ENCODE data around the gene F8A3. TPM values are rescaled to one million over a fixed set of nuclear protein-coding genes. Genes with fewer than 3 reads are reported as not detected.
A peak's percentile ranks its signal among the peaks of the same experiment; 100 is the strongest.
"Not testable (repeated sequence)": the region's sequence is repeated elsewhere in the genome, so short reads cannot be mapped to it uniquely, and the experiment has no call there.

The F8A3 gene
- total RNA-seq = 1 to 10 TPM in 2 of 3 donors, under 1 TPM in 1; 0.49 to 6.0 (median 5.0) TPM
- long read RNA-seq, donor 1, transcript F8A3-201 (1 exons, 1,759 nt) = major isoform, 33 of 33 reads
- long read RNA-seq, donor 1, partial matches to known transcripts = 0 of 33 reads
- long read RNA-seq, donor 1, other reads (novel, unspliced or antisense) = 0 of 33 reads
- long read RNA-seq, donor 2 = 0 reads

DNA sequence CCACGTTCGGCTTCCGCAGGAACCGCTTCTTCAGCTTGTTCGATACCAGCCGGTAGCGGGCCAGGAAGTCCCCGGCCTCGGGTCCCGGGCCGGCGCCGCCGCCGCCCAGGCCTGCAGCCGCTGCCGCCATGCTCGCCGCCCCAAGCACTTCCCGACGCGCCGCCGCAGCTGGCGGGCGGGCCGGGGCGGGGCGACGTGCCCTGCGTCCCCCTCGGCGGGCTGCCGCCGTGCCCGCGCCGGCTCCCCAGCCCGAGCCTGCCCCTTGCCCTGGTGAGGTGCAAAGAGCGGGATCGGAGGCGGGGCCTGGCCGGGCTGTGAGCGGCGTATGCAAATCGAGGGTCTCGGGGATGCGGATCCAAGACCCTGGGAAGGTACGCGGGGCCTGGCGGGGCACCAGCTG lies at the start of gene F8A3:
Gene F8A3 (minus strand): TSS at position 150 of the 400 bp plus-strand sequence. CDS start 20 bp downstream, at position 130.
- DNase-seq; H3K9me3 ChIP-seq; H3K36me3 ChIP-seq (ENCODE audit: low read depth); intact Hi-C loops (cut with DNase I, micrococcal nuclease); H3K4me1 ChIP-seq (ENCODE audit: low read depth); H3K4me3 ChIP-seq: not testable (repeated sequence)
- peak; percentile 92 for ATAC-seq

DNA sequence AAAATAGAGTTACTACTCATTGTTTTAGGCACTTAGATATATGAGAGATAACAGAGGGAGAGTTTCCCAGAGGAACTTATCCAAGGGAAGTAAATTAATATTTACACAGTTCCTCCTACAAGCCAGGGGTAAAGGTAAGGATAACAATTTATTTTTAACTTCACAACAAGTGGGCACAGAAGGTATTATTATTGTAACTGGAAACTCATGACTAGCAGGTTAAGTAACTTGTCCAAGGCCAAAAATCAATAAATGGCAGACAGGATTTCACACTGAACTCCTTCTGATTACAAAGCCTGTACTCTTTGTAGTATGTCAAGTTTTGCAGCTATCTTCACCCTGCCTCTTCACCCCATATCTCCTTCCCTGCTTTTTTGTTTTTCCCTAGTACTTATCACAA lies 46.9 kb upstream of the F8A3 start:
- H3K4me1 ChIP-seq (ENCODE audit: low read depth) = no peaks in the 10 kb centered on the region
- intact Hi-C loops (cut with DNase I, micrococcal nuclease) = no loop called here
- TF ChIP-seq CTCF (IDR thresholded peaks at IDR 0.05) = no peak
- H3K36me3 ChIP-seq (ENCODE audit: low read depth) = no peaks in the 10 kb centered on the region
- no peaks in the 10 kb centered on the region for H3K9me3 ChIP-seq
- DNase-seq = no peak
- H3K4me3 ChIP-seq = no peak overlapping the region
- ATAC-seq = no peak

DNA sequence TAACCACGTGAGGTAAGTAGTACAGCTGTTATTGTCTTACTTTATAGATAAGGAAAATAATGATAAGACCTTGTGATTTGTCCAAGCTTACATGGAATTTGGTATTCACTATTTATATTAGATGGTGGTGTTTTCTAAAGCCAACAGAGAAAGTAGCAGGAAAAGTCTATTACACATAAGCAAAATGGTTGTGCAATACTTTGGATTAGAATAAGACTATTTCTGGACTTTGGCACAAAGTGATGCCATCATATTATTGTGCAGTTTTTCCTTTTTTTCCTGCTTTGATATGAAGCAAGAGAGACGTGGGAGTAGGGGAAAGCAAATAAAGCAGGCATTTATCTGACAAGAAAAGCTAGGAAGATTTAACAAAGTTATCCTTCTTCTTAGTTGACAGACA lies 36.7 kb upstream of the F8A3 start:
- intact Hi-C loops (cut with DNase I, micrococcal nuclease); ATAC-seq; H3K9me3 ChIP-seq; H3K4me1 ChIP-seq (ENCODE audit: low read depth); DNase-seq; H3K36me3 ChIP-seq (ENCODE audit: low read depth); H3K4me3 ChIP-seq: not testable (repeated sequence)

- ATAC-seq; intact Hi-C loops (cut with DNase I, micrococcal nuclease); H3K36me3 ChIP-seq (ENCODE audit: low read depth): not testable (repeated sequence)
Measured at GRCh38 chrX:155491421-155491820, 33.0 kb upstream of the F8A3 start.

DNA sequence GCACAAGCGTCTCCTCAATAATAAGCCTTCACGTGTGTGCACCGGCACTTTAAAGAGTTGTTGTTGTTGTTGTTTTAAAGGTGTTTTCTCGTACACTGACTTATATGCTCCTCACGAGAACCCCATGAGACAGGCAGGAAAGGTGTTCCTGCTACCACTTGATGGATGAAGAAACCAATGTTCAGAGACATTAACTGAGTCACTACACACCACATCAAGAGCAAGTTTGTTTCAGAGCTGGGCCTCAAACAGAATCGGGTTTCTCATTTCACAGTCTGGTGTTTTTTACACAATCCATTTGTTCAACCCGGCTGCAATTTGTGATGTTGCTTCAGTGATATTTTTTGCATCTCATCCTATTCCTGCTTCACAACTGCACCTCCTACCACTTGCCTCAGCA lies 18.7 kb upstream of the F8A3 start:
- ATAC-seq; H3K9me3 ChIP-seq; H3K4me1 ChIP-seq (ENCODE audit: low read depth); intact Hi-C loops (cut with DNase I, micrococcal nuclease); H3K36me3 ChIP-seq (ENCODE audit: low read depth); H3K4me3 ChIP-seq; DNase-seq: not testable (repeated sequence)

More at GRCh38 chrX:155491421-155491820, 33.0 kb upstream of the F8A3 start:
- H3K9me3 ChIP-seq; H3K4me1 ChIP-seq (ENCODE audit: low read depth); H3K4me3 ChIP-seq; DNase-seq: not testable (repeated sequence)

GRCh38 chrX:155466269-155466938 lies 8.0 kb upstream of the F8A3 start:
- H3K9me3 ChIP-seq; intact Hi-C loops (cut with DNase I, micrococcal nuclease); H3K36me3 ChIP-seq (ENCODE audit: low read depth); H3K4me3 ChIP-seq; DNase-seq; H3K4me1 ChIP-seq (ENCODE audit: low read depth): not testable (repeated sequence)
- ATAC-seq = peak; percentile 20

- intact Hi-C loops (cut with DNase I, micrococcal nuclease); DNase-seq; ATAC-seq; H3K4me1 ChIP-seq (ENCODE audit: low read depth); H3K4me3 ChIP-seq; H3K36me3 ChIP-seq (ENCODE audit: low read depth); H3K9me3 ChIP-seq: not testable (repeated sequence)
Measured at GRCh38 chrX:155460501-155460900, 2.1 kb upstream of the F8A3 start.

DNA sequence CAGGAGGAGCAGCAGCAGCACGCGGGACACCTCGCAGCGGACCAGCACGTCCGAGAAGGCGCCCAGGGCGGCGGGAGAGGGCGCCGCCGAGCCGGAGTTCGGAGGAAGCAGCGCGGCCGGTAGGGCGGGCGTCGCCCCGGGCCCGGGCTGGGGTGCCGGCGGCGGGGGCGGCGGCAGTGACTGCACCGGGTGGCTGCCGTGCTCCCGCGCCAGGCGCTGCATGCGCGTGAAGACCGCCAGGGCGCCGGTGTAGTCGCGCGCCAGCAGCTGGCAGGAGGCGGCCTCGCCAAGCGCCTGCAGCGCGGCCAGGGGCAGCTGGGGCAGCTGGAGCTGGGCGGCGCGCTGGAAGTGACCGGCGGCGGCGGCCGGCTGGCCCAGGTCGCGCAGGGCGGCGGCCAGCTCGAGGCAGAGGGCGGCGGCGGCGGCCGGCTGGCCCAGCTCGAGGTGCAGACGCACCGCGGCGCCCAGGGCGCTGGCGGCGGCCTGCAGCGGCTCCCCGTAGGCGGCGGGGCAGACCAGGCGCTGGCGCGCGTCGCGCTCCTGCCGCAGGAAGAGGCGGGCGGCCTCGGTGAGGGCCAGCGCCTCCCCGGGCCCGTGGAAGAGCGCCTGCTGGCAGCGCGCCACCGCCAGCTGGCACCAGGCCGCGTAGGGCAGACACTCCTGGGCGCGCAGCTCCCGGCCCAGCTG lies 516 bp downstream of the F8A3 start:
- H3K4me3 ChIP-seq; H3K36me3 ChIP-seq (ENCODE audit: low read depth); DNase-seq; H3K9me3 ChIP-seq; H3K4me1 ChIP-seq (ENCODE audit: low read depth); intact Hi-C loops (cut with DNase I, micrococcal nuclease): not testable (repeated sequence)
- ATAC-seq = peak; percentile 83

- intact Hi-C loops (cut with DNase I, micrococcal nuclease) = no loop called here
- no peak for ATAC-seq
- H3K4me3 ChIP-seq = no peak overlapping the region
- H3K9me3 ChIP-seq = no peaks in the 10 kb centered on the region
- TF ChIP-seq CTCF (IDR thresholded peaks at IDR 0.05) = no peak
- DNase-seq = no peak
- H3K36me3 ChIP-seq (ENCODE audit: low read depth) = no peaks in the 10 kb centered on the region
- no peaks in the 10 kb centered on the region for H3K4me1 ChIP-seq (ENCODE audit: low read depth)
Measured at GRCh38 chrX:155441097-155441496, 17.3 kb downstream of the F8A3 start.

Data from mucosa of descending colon (tissue), 3 donors.